ENCODE results near the gene SHANK3. TPM values are rescaled to one million over a fixed set of nuclear protein-coding genes. Genes with fewer than 3 reads are reported as not detected.
A peak's percentile ranks its signal among the peaks of the same experiment; 100 is the strongest.

SHANK3 gene
- total and polyA plus RNA-seq, 2 of the 8 experiments (the other 6 are each of a cell fraction or from before 2014, with no cell fraction given), result 1.5 to 6.0 TPM

DNA sequence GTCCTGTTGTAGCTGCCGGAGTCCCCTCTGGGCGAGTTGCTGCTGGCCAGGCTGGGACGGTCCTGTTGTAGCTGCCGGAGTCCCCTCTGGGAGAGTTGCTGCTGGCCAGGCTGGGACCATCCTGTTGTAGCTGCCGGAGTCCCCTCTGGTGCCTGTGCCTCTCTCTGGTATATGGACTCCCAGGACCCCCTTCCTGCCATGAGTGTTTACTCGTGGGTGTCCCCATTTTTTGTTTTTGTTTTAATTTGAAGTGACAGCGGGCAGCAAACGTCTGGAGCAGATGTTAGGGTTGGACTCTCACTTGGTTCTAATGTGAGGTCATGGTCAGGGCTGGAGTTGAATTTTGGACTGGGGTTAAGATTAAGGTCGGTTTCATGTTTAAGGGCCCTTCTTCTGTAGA is 14.2 kb downstream of the SHANK3 start:
- H3K4ac ChIP-seq (replicated peaks; ENCODE audit: insufficient read length, low read depth, low read length), result no peak overlapping the region
- H2BK20ac ChIP-seq (ENCODE audit: low read length), result no peak overlapping the region
- H3K27me3 ChIP-seq (replicated peaks in 1 of 4; ENCODE audit: control insufficient read depth in 3 of 4, extremely low read depth in 1 of 4, insufficient read depth in 3 of 4, low read length in 3 of 4), result no peaks in the 10 kb centered on the region; a peak in 1 of 7 replicates
- WGBS, 2 experiments (ENCODE audit: extremely low coverage in 1 of 2, insufficient coverage in 1 of 2, insufficient read length in 1 of 2, insufficient replicate concordance in 2 of 2, low coverage in 1 of 2, low lambda C conversion rate in 2 of 2, missing lambda C conversion rate in 1 of 2), result 85% methylated on average over 9 of the region's 9 CpGs; no CpG with 5 or more reads in 1 of the 2 experiments
- TF ChIP-seq GABPA (IDR thresholded peaks at IDR 0.05; ENCODE audit: borderline replicate concordance, insufficient read depth, low read length) (no peak), MAFK (IDR thresholded peaks at IDR 0.05; ENCODE audit: low read depth, low read length) (no peak), KDM5A (IDR thresholded peaks at IDR 0.05; ENCODE audit: low read length) (no peak), CEBPB (IDR thresholded peaks at IDR 0.05; ENCODE audit: low read depth, low read length) (no peak), SUZ12 (IDR thresholded peaks at IDR 0.05; ENCODE audit: low read length) (no peak), ZNF274 (IDR thresholded peaks at IDR 0.05; ENCODE audit: borderline replicate concordance, extremely low read depth, low read length) (no peak), KDM1A (IDR thresholded peaks at IDR 0.05; ENCODE audit: borderline replicate concordance, low read length) (no peak), CTBP2 (IDR thresholded peaks at IDR 0.05; ENCODE audit: borderline replicate concordance, insufficient read depth, insufficient read length, low read length) (no peak), HDAC6 (IDR thresholded peaks at IDR 0.05; ENCODE audit: low read depth, low read length) (no peak), TBP (IDR thresholded peaks at IDR 0.05; ENCODE audit: low read depth, low read length) (no peak), RFX5 (IDR thresholded peaks at IDR 0.05; ENCODE audit: borderline replicate concordance, low read depth, low read length) (no peak), SP1 (IDR thresholded peaks at IDR 0.05; ENCODE audit: low read depth, low read length) (no peak), TAF7 (optimal IDR thresholded peaks at IDR 0.05; ENCODE audit: borderline replicate concordance, low read depth, low read length) (no peak), USF2 (IDR thresholded peaks at IDR 0.05; ENCODE audit: low read length) (no peak)
- no peak overlapping the region for H2AFZ ChIP-seq (ENCODE audit: low read length)
- no peak overlapping the region for H4K91ac ChIP-seq (replicated peaks; ENCODE audit: insufficient read length, low read length)
- H3K27ac ChIP-seq (ENCODE audit: low read depth, low read length), result no peak overlapping the region
- no peak overlapping the region for H3K4me2 ChIP-seq (ENCODE audit: insufficient read depth in 1 of 2, low read depth in 2 of 2, low read length in 2 of 2)
- no peak overlapping the region for H4K5ac ChIP-seq (ENCODE audit: insufficient read length, low read depth, low read length)
- no peak overlapping the region for H4K8ac ChIP-seq (ENCODE audit: extremely low read depth, insufficient read depth, low read length)
- no peaks in the 10 kb centered on the region for H3K36me3 ChIP-seq (ENCODE audit: control insufficient read depth in 2 of 4, insufficient read depth in 4 of 4, low read length in 3 of 4)
- H3K23ac ChIP-seq (ENCODE audit: insufficient read length), result no peak overlapping the region
- no peak overlapping the region for H3K4me3 ChIP-seq (ENCODE audit: extremely low read depth in 1 of 4, insufficient read depth in 2 of 4, low read depth in 3 of 4, low read length in 4 of 4)
- H3K79me2 ChIP-seq (ENCODE audit: control insufficient read depth in 1 of 2, insufficient read depth in 2 of 2, low read length in 2 of 2), result no peaks in the 10 kb centered on the region
- H3K23me2 ChIP-seq (ENCODE audit: low read depth, low read length), result peaks cover 2% of the 10 kb centered on the region; the same call in 1 of the 2 replicates
- no peak overlapping the region for H3K18ac ChIP-seq (ENCODE audit: extremely low read depth, low read length)
- no peak overlapping the region for H2AK5ac ChIP-seq (ENCODE audit: low read depth, low read length)
- no peak overlapping the region for H2BK5ac ChIP-seq (ENCODE audit: low read depth, low read length)
- H3K9ac ChIP-seq (replicated peaks in 1 of 4; ENCODE audit: extremely low read depth in 1 of 4, low read depth in 3 of 4, low read length in 3 of 4), result no peak overlapping the region
- no peak for FAIRE-seq
- no peak overlapping the region for H2BK120ac ChIP-seq (replicated peaks; ENCODE audit: low read depth, low read length)
- peaks cover 0 to 6% of the 10 kb centered on the region in 2 experiments; a peak in 2 of 4 replicates for H3K9me3 ChIP-seq (ENCODE audit: insufficient read depth in 2 of 2, low read depth in 1 of 2, low read length in 1 of 2)
- peaks cover 0 to 1% of the 10 kb centered on the region in 2 experiments for H4K20me1 ChIP-seq (replicated peaks in 1 of 2; ENCODE audit: control insufficient read depth in 1 of 2, insufficient read depth in 2 of 2, low read length in 2 of 2)
- H3K14ac ChIP-seq (ENCODE audit: insufficient read length), result no peak overlapping the region
- ChIA-PET CTCF (ENCODE audit: partially characterized antibody) (interaction anchor here (1.0 kb wide), 1 partner anchor 9 kb away, joined by 3 read pairs; no protein-coding TSS in a partner anchor), POLR2A (ENCODE audit: partially characterized antibody) (no interaction called here)
- H2BK12ac ChIP-seq (ENCODE audit: low read depth, low read length), result no peak overlapping the region
- DNase-seq (ENCODE audit: low read depth in 1 of 2, low spot score in 2 of 2), result peak in 1 of 2 experiments; percentile 27
- H3K79me1 ChIP-seq (ENCODE audit: low read depth, low read length), result no peaks in the 10 kb centered on the region
- no peak overlapping the region for H3K56ac ChIP-seq (replicated peaks; ENCODE audit: insufficient read length, low read depth, low read length)
- H3K4me1 ChIP-seq (replicated peaks in 1 of 4; ENCODE audit: control insufficient read depth in 3 of 4, insufficient read depth in 4 of 4, low read length in 3 of 4), result no peaks in the 10 kb centered on the region
- no peak overlapping the region for H2BK15ac ChIP-seq (ENCODE audit: low read length)
